Renal pelvis (tissue), 4 donors: Measurements from ENCODE around the gene DDC. TPM values are rescaled to one million over a fixed set of nuclear protein-coding genes. Genes with fewer than 3 reads are reported as not detected.
A peak's percentile ranks its signal among the peaks of the same experiment; 100 is the strongest.

Source experiments
- DNase-seq: peaks from one replicate; pipeline ENCODE4 v3.0.0-alpha.2; 2013
- polyA plus RNA-seq, 3 donors: library from polyadenylated mRNA; unstranded; fragments of 120-200 nt; gene quantifications; one replicate each; pipeline ENCODE4 v1.2.1, GENCODE V29; 2013; ENCODE audit not compliant: insufficient read length in 3 of 3

DDC gene
- polyA plus RNA-seq, 3 donors: 64.9 to 79.4 (median 73.4) TPM

- DNase-seq: no peak
These were observed 146.5 kb downstream of the DDC start for GRCh38 chr7:50418526-50419290.

DNA sequence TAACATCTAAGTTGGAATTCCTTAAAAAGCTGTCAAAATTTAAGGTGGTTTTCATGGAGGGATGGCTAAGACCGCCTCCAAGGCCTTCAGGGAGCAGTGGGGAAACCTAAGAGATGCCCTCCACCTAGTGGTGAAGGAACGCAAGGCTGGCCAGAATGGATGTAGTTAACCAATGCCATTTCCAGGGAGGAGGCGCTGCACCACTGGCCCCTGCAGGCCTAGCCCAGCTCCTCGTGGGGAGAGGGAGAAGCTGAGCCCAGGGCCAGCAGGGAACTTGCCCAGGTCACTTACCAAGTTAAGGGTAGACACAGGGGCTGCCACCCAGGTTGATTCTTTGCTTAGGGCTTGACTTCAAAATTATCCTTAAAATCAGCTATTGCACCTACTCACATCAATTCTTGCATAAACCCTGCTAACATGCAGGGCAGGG is 147.1 kb downstream of the DDC start:
- peak; percentile 64 for DNase-seq

DNA sequence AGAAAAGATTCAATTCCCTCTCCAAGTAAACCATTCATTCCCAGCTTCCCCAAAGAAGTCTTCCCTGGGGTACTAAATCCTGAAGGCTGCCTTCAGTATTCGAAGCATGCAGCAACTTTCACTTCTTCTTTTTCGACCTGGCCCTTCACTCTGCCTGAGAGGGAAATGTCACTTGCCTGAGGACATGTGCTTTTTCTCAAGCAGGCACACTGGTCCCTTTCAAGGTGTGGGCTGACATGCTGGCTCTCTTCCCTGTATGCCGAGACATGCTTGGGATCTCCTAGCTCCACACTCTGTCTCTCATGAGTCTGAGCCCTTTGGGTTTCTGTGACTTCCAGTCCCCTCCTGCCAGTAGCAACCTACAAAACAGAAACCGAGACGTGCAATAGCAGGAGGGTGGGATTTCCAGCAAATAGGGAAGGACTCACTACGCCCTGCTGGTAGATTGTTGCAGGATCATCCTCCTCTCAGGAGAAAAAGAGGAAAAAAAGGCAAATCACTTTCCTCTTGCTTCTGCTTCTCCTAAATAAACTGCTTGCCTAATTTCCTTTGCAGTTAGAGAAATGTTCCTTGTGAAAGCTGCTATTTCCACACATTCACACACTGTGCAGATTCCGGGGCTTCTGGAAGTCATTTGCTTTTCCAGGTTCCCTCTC is 148.6 kb downstream of the DDC start:
- no peak for DNase-seq

DNA sequence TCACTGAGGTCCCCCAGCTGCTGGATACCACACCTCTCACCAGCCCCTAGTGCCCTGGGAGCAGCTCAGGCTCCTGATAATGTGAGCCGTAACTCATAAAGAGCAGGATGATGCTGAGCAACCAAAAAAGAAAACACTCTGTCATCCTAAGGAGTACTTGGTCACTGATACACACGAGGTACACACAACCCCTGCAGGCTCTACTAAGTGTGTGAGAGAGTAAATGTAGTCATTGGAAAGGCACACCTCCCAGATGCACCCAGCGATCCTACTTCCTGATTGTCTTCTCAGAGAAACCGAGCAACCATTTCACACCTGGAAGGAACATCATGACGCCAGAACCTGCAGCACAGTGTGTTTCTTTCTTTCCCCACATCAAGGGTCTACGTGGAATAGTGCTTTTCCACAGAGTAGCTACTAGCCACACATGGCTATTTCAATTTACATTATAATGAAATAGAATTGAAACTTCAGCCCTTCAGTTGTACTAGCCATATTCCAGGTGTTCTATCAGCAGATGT is 149.3 kb downstream of the DDC start:
- DNase-seq: no peak

- DNase-seq: no peak
These were observed 151.6 kb downstream of the DDC start for GRCh38 chr7:50413561-50413960.

- no peak for DNase-seq
These were observed 152.2 kb downstream of the DDC start for GRCh38 chr7:50412973-50413372.

DNA sequence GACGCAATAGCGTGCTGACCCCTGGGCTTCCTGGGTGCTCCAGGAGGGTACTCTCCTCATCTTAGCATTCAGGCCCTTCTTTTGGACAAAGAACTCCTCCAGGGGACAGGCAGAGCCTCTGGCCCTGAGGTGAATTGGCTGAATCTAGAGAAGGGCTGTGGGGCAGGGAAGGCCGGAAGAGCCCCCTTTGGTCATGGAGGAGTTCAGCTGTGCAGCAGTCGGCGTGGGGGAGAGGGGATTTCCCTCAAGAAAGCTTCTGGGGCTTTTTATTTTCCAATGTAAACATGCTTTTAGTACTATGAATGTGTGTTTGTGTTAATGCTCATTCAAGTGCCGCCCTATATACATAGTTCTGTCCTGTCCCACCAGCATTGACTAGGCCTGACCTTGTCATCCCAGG is 153.9 kb downstream of the DDC start:
- no peak for DNase-seq

GRCh38 chr7:50409856-50410745 is 155.1 kb downstream of the DDC start:
- DNase-seq: no peak

Other genes with a start within 250 kb of the DDC start
- gene FIGNL1, start 115.1 kb downstream of the DDC start, polyA plus RNA-seq: 10 to 100 TPM; 24.6 to 34.8 (median 32.6) TPM
- gene GRB10, start 217.5 kb upstream of the DDC start, polyA plus RNA-seq: 10 to 100 TPM; 31.3 to 50.8 (median 45.3) TPM